WTC11 (cell line): ENCODE measurements around the gene EFHD1. TPM values are rescaled to one million over a fixed set of nuclear protein-coding genes. Genes with fewer than 3 reads are reported as not detected.

Experiments used
- ATAC-seq: fragments of 200-7000 bp; cut with Tn5 transposase; 2 replicates; pipeline ENCODE4 v1.10.0; 2021; ENCODE audit warnings: mild to moderate bottlenecking, moderate library complexity
- CTCF ChIA-PET: fragments of 300-600 bp; sonication (Branson Sonifier 250); formaldehyde crosslinking; loops from one replicate; lab custom pipeline; 2021; ENCODE audit warnings: antibody characterized with exemption; lab: Charles Lee
- POLR2A ChIA-PET: fragments of 350-600 bp; sonication (Branson Sonifier 250); formaldehyde crosslinking; loops from one replicate; lab custom pipeline; 2021; ENCODE audit warnings: antibody characterized with exemption; lab: Charles Lee
- DNase-seq: peaks from one replicate; pipeline ENCODE4 v3.0.0; 2021; ENCODE audit warnings: low spot score
- H3K27ac Mint-ChIP-seq: 2 replicates; pipeline ENCODE4 v1.8.0; 2021; ENCODE audit warnings: mixed read lengths
- H3K27me3 Mint-ChIP-seq: 2 replicates; pipeline ENCODE4 v1.8.0; 2021; ENCODE audit warnings: low read depth, mild to moderate bottlenecking, moderate library complexity, mixed read lengths
- H3K36me3 Mint-ChIP-seq: 2 replicates; pipeline ENCODE4 v1.8.0; 2021; ENCODE audit warnings: mixed read lengths
- H3K4me1 Mint-ChIP-seq: 2 replicates; pipeline ENCODE4 v1.8.0; 2022; ENCODE audit warnings: mixed read lengths
- H3K4me3 Mint-ChIP-seq: 2 replicates; pipeline ENCODE4 v1.8.0; 2021; ENCODE audit warnings: mild to moderate bottlenecking, moderate library complexity, mixed read lengths
- H3K9me3 Mint-ChIP-seq: 2 replicates; pipeline ENCODE4 v1.8.0; 2021; ENCODE audit warnings: mixed read lengths
- CREB1 ChIP-seq: sonication (generic); formaldehyde crosslinking; IDR thresholded peaks from 2 replicates; pipeline ENCODE4 v1.8.0; 2023; ENCODE audit warnings: mild to moderate bottlenecking, missing genetic modification reagents
- ESRRA ChIP-seq: sonication (generic); formaldehyde crosslinking; IDR thresholded peaks from 2 replicates; pipeline ENCODE4 v1.8.1; 2022; ENCODE audit warnings: mild to moderate bottlenecking, missing genetic modification reagents, borderline replicate concordance
- NR2C2 ChIP-seq: sonication (generic); formaldehyde crosslinking; IDR thresholded peaks from 2 replicates; pipeline ENCODE4 v1.8.0; 2022; ENCODE audit warnings: mild to moderate bottlenecking, missing genetic modification reagents
- PREB ChIP-seq: sonication (generic); formaldehyde crosslinking; IDR thresholded peaks from 2 replicates; pipeline ENCODE4 v1.8.1; 2022; ENCODE audit warnings: mild to moderate bottlenecking, missing genetic modification reagents, moderate library complexity, borderline replicate concordance
- SMAD3 ChIP-seq: sonication (generic); formaldehyde crosslinking; IDR thresholded peaks from 2 replicates; pipeline ENCODE4 v1.8.0; 2022; ENCODE audit warnings: missing genetic modification reagents, mild to moderate bottlenecking, borderline replicate concordance
- TP53 ChIP-seq: sonication (generic); formaldehyde crosslinking; IDR thresholded peaks from 2 replicates; pipeline ENCODE4 v1.8.1; 2023; ENCODE audit warnings: mild to moderate bottlenecking, missing genetic modification reagents
- ZNF532 ChIP-seq: fragments of 250-450 bp; sonication (Bioruptor Pico); IDR thresholded peaks from 2 replicates; pipeline ENCODE4 v1.9.0; 2021; ENCODE audit warnings: mild to moderate bottlenecking, borderline replicate concordance
- total RNA-seq: library from RNA; stranded (reverse); gene quantifications from 3 replicates; pipeline ENCODE4 v1.2.3, GENCODE V29; 2021
- TF ChIP-seq, protein P1 (sequence below): sonication (generic); formaldehyde crosslinking; IDR thresholded peaks from 2 replicates; pipeline ENCODE4 v1.8.0; 2022; ENCODE audit warnings: missing genetic modification reagents
- TF ChIP-seq, protein P2 (sequence below): fragments of 200-600 bp; IDR thresholded peaks from 2 replicates; pipeline ENCODE4 v1.8.0; 2022; ENCODE audit warnings: antibody characterized with exemption
- TF ChIP-seq, protein P3 (sequence below): fragments of 250-450 bp; sonication (Bioruptor Pico); IDR thresholded peaks from 2 replicates; pipeline ENCODE4 v1.9.0; 2021; ENCODE audit warnings: moderate library complexity, mild to moderate bottlenecking, inconsistent platforms, borderline replicate concordance

EFHD1 gene
- total RNA-seq, 1 experiment from 2014 or later: 6.1 TPM

DNA sequence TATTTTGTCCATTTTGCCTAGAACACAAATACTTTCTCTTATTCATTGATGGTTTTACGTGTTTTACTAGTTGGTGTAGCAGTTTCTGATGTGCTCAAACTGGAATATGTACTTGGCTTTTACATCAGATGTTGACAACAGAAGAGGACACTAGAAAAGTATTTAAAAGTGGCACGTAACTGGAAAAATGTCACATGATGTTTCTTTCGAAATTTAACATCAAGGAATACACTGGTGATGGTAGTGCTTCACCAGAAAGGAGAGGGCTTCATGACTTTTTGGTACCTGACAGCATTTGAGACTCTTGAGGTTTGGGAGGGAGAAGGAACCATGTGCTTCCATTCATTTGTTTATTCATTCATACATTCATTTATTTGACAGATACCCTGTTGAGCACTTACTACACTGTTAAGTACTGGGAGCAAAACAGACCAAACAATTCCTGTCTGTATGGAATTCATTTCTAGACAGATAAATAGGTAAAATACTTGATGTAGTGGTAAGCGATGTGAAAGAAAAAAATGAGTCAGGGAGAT lies 65.2 kb downstream of the EFHD1 start (continued):
- TF ChIP-seq ZNF532 (no peak), PREB (CRISPR knock-in tag) (no peak)

DNA sequence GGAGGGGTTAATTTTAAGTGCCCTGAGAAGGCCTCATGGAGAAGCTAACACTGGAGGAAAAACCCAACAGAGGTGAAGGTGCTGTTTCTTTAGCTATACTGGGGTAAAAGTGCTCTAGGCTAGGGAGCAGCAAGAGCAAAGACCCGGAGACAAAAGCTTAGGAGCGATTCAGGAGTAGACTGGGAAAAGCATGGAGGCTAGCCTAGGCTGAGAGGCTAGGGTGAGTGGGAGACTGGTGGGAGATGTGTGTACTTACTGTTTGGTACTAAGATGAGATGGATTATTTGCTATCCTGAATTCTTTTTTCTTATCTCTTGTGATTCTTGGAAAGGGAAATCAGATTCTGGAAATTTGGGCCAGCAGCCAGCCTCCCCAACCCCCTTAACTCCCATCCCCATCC lies 65.7 kb downstream of the EFHD1 start:
- 0 out of 2 replicates have a peak, but pooled peaks cover 3% of the 10 kb centered on the region for H3K9me3 Mint-ChIP-seq
- DNase-seq (no peak), ATAC-seq (no peak)
- H3K4me1 Mint-ChIP-seq: peaks cover 33% of the 10 kb centered on the region
- CTCF ChIA-PET: interaction anchor here (1.1 kb wide), 1 partner anchor 88 kb away, joined by 3 read pairs; no protein-coding TSS in a partner anchor
- no peak overlapping the region; the same call in 1 of the 2 replicates for H3K27ac Mint-ChIP-seq
- H3K36me3 Mint-ChIP-seq: peaks cover 17% of the 10 kb centered on the region
- POLR2A ChIA-PET: interaction anchor here (0.6 to 0.9 kb wide), 2 partner anchors 11 to 17 kb away, joined by 3 read pairs; no protein-coding TSS in a partner anchor
- H3K4me3 Mint-ChIP-seq: peak overlapping the region; percentile 98
- H3K27me3 Mint-ChIP-seq: no peaks in the 10 kb centered on the region
- no peak for TF ChIP-seq ESRRA (CRISPR knock-in tag)
- TF ChIP-seq, protein P1, sequence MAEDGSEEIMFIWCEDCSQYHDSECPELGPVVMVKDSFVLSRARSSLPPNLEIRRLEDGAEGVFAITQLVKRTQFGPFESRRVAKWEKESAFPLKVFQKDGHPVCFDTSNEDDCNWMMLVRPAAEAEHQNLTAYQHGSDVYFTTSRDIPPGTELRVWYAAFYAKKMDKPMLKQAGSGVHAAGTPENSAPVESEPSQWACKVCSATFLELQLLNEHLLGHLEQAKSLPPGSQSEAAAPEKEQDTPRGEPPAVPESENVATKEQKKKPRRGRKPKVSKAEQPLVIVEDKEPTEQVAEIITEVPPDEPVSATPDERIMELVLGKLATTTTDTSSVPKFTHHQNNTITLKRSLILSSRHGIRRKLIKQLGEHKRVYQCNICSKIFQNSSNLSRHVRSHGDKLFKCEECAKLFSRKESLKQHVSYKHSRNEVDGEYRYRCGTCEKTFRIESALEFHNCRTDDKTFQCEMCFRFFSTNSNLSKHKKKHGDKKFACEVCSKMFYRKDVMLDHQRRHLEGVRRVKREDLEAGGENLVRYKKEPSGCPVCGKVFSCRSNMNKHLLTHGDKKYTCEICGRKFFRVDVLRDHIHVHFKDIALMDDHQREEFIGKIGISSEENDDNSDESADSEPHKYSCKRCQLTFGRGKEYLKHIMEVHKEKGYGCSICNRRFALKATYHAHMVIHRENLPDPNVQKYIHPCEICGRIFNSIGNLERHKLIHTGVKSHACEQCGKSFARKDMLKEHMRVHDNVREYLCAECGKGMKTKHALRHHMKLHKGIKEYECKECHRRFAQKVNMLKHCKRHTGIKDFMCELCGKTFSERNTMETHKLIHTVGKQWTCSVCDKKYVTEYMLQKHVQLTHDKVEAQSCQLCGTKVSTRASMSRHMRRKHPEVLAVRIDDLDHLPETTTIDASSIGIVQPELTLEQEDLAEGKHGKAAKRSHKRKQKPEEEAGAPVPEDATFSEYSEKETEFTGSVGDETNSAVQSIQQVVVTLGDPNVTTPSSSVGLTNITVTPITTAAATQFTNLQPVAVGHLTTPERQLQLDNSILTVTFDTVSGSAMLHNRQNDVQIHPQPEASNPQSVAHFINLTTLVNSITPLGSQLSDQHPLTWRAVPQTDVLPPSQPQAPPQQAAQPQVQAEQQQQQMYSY: peak; percentile 93

- H3K36me3 Mint-ChIP-seq: peaks cover 25% of the 10 kb centered on the region
- POLR2A ChIA-PET: no interaction called here
- ATAC-seq (no peak), DNase-seq (no peak)
- peak overlapping the region; percentile 98 for H3K4me3 Mint-ChIP-seq
- CTCF ChIA-PET: interaction anchor here (1.1 kb wide), 1 partner anchor 89 kb away, joined by 3 read pairs; no protein-coding TSS in a partner anchor
- peaks cover 33% of the 10 kb centered on the region for H3K4me1 Mint-ChIP-seq
- H3K27ac Mint-ChIP-seq: peak overlapping the region; percentile 29; the same call in 1 of the 2 replicates
- H3K27me3 Mint-ChIP-seq: no peaks in the 10 kb centered on the region
- no peaks in the 10 kb centered on the region for H3K9me3 Mint-ChIP-seq
- no peak for TF ChIP-seq TP53 (CRISPR knock-in tag)
- no peak for TF ChIP-seq ZNF532
- no peak for TF ChIP-seq SMAD3 (CRISPR knock-in tag)
- TF ChIP-seq, protein P1: no peak
- TF ChIP-seq, protein P2, sequence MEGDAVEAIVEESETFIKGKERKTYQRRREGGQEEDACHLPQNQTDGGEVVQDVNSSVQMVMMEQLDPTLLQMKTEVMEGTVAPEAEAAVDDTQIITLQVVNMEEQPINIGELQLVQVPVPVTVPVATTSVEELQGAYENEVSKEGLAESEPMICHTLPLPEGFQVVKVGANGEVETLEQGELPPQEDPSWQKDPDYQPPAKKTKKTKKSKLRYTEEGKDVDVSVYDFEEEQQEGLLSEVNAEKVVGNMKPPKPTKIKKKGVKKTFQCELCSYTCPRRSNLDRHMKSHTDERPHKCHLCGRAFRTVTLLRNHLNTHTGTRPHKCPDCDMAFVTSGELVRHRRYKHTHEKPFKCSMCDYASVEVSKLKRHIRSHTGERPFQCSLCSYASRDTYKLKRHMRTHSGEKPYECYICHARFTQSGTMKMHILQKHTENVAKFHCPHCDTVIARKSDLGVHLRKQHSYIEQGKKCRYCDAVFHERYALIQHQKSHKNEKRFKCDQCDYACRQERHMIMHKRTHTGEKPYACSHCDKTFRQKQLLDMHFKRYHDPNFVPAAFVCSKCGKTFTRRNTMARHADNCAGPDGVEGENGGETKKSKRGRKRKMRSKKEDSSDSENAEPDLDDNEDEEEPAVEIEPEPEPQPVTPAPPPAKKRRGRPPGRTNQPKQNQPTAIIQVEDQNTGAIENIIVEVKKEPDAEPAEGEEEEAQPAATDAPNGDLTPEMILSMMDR: no peak
- TF ChIP-seq NR2C2 (CRISPR knock-in tag): no peak
- TF ChIP-seq CREB1 (CRISPR knock-in tag): no peak
- TF ChIP-seq, protein P3, sequence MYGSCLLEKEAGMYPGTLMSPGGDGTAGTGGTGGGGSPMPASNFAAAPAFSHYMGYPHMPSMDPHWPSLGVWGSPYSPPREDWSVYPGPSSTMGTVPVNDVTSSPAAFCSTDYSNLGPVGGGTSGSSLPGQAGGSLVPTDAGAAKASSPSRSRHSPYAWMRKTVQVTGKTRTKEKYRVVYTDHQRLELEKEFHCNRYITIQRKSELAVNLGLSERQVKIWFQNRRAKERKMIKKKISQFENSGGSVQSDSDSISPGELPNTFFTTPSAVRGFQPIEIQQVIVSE (CRISPR knock-in tag): no peak
Measured at GRCh38 chr2:232700154-232700553, 66.8 kb downstream of the EFHD1 start.
